Omental fat pad (tissue), 4 donors: ENCODE data around the gene LPIN1. TPM values are rescaled to one million over a fixed set of nuclear protein-coding genes. Genes with fewer than 3 reads are reported as not detected.
A peak's percentile ranks its signal among the peaks of the same experiment; 100 is the strongest.

Experiments used
- ATAC-seq: fragments of 150-250 bp; one replicate; pipeline ENCODE4 v1.9.1; 2016; ENCODE audit warnings: mild to moderate bottlenecking, moderate library complexity; ENCODE audit not compliant: low FRiP score
- DNase-seq: peaks from one replicate; pipeline ENCODE4 v3.0.0-alpha.2; 2019; ENCODE audit warnings: low spot score
- total RNA-seq, 4 donors: library from RNA; depleted of rRNA; stranded (reverse); fragments of >200 nt; gene quantifications; one replicate each; pipeline ENCODE4 v1.1.0, GENCODE V29; 2016
- TF ChIP-seq, protein P1 (sequence below), 3 donors: fragments of 450-650 bp; IDR thresholded peaks; one replicate each; pipeline ENCODE4 v1.5.1; 2016 to 2017; ENCODE audit warnings: antibody characterized with exemption in 3 of 3, mild to moderate bottlenecking in 3 of 3, moderate library complexity in 2 of 3

The LPIN1 gene
- total RNA-seq, 4 donors from 2014 or later: 72.8 to 104 (median 89.1) TPM

DNA sequence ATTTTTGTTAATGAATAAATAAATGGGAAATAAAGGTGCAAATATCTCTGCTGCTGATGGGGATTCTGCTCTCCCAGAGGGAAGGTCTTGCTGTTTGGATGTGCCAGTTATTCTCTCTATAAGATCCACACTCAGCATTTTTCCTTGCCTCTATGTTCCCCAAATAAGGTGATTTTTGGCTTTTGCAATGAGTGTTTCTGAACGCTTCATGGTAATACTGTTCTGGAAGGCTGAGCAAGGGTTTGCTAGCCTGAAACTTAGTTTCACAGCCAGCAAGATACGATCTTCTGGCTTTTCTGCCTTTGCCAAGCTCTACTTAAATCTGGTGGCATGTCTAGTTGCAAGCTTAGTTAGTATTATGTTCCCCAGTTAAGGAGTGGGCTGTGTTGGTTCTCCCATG, 114.6 kb downstream of the LPIN1 start:
- no peak for ATAC-seq
- DNase-seq: no peak
- TF ChIP-seq, protein P1, sequence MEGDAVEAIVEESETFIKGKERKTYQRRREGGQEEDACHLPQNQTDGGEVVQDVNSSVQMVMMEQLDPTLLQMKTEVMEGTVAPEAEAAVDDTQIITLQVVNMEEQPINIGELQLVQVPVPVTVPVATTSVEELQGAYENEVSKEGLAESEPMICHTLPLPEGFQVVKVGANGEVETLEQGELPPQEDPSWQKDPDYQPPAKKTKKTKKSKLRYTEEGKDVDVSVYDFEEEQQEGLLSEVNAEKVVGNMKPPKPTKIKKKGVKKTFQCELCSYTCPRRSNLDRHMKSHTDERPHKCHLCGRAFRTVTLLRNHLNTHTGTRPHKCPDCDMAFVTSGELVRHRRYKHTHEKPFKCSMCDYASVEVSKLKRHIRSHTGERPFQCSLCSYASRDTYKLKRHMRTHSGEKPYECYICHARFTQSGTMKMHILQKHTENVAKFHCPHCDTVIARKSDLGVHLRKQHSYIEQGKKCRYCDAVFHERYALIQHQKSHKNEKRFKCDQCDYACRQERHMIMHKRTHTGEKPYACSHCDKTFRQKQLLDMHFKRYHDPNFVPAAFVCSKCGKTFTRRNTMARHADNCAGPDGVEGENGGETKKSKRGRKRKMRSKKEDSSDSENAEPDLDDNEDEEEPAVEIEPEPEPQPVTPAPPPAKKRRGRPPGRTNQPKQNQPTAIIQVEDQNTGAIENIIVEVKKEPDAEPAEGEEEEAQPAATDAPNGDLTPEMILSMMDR (IDR thresholded peaks at IDR 0.05): no peak

DNA sequence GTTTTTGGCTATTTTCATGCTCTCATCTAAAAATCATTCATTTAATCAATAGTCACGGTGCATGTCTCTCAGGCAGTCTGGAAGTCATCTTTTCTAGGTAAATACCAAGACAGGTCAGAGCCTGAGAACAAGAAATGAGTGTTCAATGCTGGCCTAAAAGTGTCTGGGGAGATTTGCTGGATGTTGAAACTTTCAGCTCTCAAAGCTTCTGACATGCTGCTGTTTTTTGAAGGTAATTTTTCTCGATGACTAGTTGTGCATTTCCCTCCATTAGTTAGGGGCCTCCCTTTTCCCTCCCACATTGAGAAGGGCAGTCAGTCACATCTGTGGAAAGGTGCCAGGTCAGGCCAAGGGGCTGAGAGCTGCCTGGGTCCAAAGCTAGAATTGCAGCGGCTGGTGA, 115.6 kb downstream of the LPIN1 start:
- ATAC-seq (no peak), DNase-seq (no peak)
- TF ChIP-seq, protein P1 (IDR thresholded peaks at IDR 0.05): no peak

DNA sequence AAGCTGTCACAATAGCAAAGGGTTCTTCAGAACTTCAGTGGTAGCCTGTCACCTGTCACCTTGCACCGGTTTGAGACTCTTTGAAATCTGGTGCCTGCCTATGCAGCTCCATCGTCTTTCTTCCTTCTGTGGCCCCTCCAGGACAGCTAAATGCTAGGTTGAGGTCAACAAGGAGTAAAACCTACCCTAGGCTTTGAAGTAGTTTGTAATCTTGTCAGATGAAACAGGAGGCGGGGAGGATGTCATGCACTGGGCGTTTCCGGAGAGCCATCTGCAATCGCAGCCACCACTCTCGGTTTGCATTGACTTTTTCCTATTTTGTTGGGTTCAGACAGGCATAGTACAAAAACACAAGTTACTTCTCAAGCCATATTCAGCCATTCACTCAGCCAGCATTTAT, 116.7 kb downstream of the LPIN1 start:
- DNase-seq (no peak), ATAC-seq (no peak)
- TF ChIP-seq, protein P1 (IDR thresholded peaks at IDR 0.05): no peak

DNA sequence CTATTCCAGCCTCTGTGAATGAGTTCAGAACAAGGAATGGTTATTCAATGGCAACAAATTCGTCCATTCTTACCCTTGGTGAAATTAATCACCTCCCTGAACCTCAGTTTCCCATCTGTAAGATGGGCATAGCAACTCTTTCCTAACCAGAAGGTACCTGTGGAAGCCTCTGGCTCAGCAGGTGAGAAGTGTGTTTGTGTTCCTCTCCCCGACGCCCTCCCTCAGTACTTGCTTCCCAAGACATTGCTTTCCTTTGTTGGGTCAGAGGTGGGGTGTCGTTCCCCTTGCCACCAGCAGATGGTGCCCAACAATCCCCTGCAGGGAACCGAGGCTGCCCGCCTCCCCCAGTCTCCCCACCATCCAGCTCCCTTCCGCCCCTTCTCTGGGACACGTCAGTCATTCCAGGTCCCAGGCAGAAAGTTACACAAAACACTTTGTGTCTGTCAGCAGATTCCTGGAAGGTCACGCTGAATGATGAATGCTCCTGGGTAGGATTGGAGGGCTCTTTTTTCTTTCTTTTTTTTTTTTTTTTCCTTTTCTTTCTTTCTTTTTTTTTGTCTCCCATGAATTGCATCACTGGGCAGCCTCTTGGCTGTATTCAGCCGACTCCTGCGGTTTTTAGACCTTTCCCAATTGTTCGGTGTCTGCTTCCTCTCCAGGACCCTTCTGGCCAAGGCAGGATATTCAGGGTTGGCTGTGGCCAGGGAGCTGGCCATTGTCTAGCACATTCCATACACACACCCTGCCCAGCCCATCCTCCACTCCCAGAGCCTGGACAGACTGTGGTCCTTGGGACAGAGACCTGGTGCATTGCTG, 117.3 kb downstream of the LPIN1 start:
- TF ChIP-seq, protein P1 (IDR thresholded peaks at IDR 0.05): peak in 2 of 3 donors; percentile 81 to 85
- ATAC-seq: peak; percentile 91
- peak; percentile 51 for DNase-seq

DNA sequence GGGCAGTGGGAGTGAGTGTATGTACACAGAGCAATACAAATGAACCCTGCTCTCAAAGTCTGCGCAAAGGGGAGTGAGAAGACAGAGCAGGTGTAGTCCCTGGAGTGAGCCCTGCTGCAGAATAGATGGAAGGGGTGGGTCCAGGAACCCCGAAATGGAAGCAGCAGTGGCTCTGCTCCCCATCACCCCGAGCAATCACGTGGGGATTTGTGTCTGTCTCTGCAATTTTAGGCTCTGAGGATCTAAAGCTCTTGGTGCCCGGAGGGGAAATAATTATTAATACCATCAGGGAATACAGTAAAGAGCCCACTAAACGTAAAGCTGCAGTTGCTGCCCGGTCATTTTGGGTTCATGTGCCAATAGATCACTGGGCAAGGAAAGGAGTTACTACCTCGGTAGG, 118.3 kb downstream of the LPIN1 start:
- TF ChIP-seq, protein P1 (IDR thresholded peaks at IDR 0.05): no peak
- no peak for ATAC-seq
- no peak for DNase-seq

DNA sequence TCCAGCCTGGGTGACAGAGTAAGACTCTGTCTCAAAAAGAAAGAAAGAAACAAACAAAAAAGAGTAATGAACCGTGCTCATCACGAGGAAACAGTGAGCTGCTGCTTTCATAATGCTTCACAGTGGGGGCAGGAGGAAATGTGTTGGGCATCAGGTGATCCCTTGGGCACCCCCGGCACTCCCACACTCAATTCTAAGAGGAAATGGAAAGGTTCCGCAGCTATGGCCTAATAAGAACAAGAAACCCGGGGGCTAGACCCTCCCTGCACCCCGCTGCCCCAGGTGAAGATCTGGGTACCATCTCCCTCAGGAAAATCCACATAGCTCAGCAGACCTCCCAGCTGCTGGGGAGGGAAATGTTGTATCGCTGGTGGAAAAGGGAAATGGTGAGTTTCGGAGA, 118.9 kb downstream of the LPIN1 start:
- no peak for DNase-seq
- TF ChIP-seq, protein P1 (IDR thresholded peaks at IDR 0.05): no peak
- ATAC-seq: no peak

DNA sequence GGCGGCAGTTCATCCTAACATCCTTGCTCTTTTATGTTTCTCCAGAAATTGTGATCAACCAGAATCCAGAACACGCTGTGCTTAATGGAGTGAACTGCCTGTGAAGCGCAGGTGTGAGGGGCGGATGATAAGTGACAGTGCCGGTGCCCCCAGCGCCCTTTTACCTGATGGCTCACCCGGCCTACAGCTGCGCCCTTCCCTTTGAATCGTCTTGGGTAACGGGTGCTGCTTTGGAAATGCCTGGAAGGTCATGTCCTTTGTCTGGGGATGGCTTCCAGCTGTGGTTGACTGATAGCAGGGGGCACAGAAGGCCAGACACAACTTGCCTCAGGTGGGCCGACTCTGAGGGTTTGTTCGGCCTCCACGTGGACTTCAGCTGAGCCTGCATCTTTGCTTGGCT, 119.4 kb downstream of the LPIN1 start:
- DNase-seq (no peak), ATAC-seq (no peak)
- TF ChIP-seq, protein P1 (IDR thresholded peaks at IDR 0.05): no peak
